ENCODE measurements around the gene APBB3. TPM values are rescaled to one million over a fixed set of nuclear protein-coding genes. Genes with fewer than 3 reads are reported as not detected.

The APBB3 gene
- total and polyA plus RNA-seq, 9 of the 15 experiments (the other 6 are each of a cell fraction or from before 2014, with no cell fraction given) = 0.17 to 24.3 (median 9.5) TPM

DNA sequence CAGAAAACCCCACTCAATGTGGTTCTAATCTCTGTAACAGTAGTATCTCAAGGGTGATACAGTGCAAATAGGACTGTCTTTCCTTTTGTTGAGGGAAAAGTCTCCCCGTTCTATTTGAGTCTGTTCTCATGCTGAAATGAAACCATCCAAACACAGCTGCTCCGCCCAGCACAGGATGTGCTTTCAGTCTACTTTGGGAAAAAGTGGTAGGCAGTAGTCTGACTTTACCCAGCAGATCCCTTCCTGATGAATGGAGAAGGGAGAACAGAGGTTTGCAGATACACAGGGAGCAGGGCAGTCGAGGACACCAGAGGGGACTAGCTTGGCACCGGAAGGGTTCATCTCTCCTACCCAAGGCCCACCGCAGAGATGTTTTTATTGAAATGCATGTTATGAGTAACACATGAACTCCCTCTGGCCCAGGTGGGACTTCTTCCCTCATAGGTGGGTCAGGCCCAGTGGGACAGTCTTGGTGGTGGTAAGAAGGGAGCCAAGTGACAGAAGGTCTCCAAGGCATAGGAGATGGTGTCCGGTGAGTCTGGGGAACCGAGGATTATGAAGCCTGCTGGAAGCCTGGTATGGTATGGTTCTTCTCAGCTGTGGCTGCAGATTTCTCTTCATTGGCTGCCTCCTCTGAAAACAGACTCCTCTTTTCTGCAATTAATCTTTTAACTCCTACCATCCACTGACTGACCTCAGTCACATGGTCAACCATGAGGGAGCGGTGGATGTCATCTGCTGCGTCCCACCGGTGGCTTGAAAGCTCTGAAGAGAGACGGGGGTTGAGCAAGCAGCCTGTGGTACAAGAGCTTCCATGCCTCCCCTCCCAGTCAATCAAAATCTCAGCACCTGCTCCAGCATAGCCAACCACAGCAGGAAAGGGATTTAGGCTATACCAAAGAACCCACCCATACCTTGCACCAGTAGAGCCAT is 14.0 kb downstream of the APBB3 start (continued):
- TF ChIP-seq ESRRA (IDR thresholded peaks at IDR 0.05; ENCODE audit: borderline replicate concordance, low read depth) = no peak
- TF ChIP-seq, protein P1, sequence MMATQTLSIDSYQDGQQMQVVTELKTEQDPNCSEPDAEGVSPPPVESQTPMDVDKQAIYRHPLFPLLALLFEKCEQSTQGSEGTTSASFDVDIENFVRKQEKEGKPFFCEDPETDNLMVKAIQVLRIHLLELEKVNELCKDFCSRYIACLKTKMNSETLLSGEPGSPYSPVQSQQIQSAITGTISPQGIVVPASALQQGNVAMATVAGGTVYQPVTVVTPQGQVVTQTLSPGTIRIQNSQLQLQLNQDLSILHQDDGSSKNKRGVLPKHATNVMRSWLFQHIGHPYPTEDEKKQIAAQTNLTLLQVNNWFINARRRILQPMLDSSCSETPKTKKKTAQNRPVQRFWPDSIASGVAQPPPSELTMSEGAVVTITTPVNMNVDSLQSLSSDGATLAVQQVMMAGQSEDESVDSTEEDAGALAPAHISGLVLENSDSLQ (IDR thresholded peaks at IDR 0.05) = 0 out of 2 replicates have a peak, but pooled peaks have one; percentile 8
- TF ChIP-seq TGIF2 (CRISPR knock-in tag; IDR thresholded peaks at IDR 0.05) = no peak
- no peak for TF ChIP-seq TRIM24 (IDR thresholded peaks at IDR 0.05)
- no peak for TF ChIP-seq MTF1 (CRISPR knock-in tag; IDR thresholded peaks at IDR 0.05; ENCODE audit: borderline replicate concordance)

DNA sequence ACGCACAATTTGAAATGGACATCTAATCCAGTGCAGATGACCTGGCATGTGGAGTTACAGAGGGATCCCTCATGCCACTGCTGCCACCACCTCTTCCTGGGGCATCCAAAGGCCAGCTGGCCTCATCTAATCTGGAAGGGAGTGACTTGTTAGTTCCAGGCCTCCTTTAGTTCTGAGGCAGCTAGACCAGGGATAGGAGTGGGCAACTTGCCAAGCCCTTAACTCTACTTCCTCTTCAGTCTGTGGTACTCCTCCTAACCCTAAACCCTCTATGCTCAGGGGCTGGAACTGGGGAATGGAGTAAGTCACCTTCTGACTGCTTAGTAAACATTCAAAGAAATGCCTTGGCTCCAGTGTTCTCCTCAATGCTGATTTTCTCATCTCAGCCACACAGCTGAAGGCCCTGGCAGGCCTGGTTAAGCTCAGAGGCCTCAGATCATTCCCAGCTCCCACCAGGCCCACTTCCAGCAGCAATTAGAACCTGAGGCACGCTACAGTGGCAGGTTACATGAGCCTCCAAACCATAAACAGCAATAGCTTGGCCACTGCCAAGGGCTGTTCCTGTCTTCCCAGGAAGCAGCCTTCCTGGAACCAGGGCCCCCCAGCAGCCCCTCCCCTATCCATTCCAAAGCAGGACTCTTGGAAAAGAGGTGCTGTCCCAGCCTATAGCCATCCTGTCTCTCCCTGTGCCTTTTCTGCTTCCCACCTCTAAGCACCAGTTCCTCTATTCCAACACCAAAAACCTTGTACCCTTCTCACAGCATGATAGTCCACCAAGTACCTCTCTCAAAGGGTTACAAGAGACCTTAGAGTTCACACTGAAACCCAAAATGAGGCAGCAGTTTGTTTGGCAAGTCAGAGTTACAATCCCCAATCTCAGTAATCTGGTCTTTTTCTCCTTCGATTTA is 14.9 kb downstream of the APBB3 start:
- DNase-seq (ENCODE audit: extremely low read depth in 1 of 4, low spot score in 3 of 4) (peak; percentile 32 to 82 (median 54)), FAIRE-seq (peak; percentile 87), ATAC-seq (peak; percentile 54)
- H3K36me3 ChIP-seq (ENCODE audit: control insufficient read depth, insufficient read depth, low read length) = peaks cover 69% of the 10 kb centered on the region
- H3K4me1 ChIP-seq (replicated peaks in 1 of 2; ENCODE audit: control insufficient read depth in 2 of 2, insufficient read depth in 2 of 2, low read length in 2 of 2) = peaks cover 35 to 44% of the 10 kb centered on the region in 2 experiments
- BruUV-seq (replicated peaks) = no TSS peak
- no peaks in the 10 kb centered on the region; a peak in 1 of 5 replicates for H3K27me3 ChIP-seq (ENCODE audit: control insufficient read depth in 2 of 2, insufficient read depth in 2 of 2, low read length in 2 of 2)
- WGBS (ENCODE audit: insufficient coverage, low coverage, missing lambda C conversion rate) = 48% methylated on average over 3 of the region's 3 CpGs
- peaks cover 17% of the 10 kb centered on the region; the same call in 1 of the 2 replicates for H4K20me1 ChIP-seq (replicated peaks; ENCODE audit: control insufficient read depth, insufficient read depth, low read length)
- intact Hi-C loops (cut with micrococcal nuclease) (loop anchor here (5.0 to 10.0 kb wide), 3 partner anchors 177 to 375 kb away; partner anchors contain the start of gene CYSTM1), in situ Hi-C loops (cut with MboI) (no loop called here)
- no peak overlapping the region for H3K4me2 ChIP-seq (ENCODE audit: insufficient read depth, low read length)
- H3K79me2 ChIP-seq (ENCODE audit: control insufficient read depth, insufficient read depth, low read length) = peaks cover 22% of the 10 kb centered on the region
- H3K27ac ChIP-seq (ENCODE audit: extremely low read depth, low read depth, low read length) = peak overlapping the region; percentile 61
- H3K9me1 ChIP-seq (ENCODE audit: control insufficient read depth, insufficient read depth, low read length) = peaks cover 5% of the 10 kb centered on the region
- ChIA-PET CTCF (ENCODE audit: low intra/inter-chr PET ratio) (no interaction called here), POLR2A (interaction anchor here (0.6 to 5.3 kb wide), 14 partner anchors 8 to 1114 kb away, joined by 3 to 56 read pairs (median 4); partner anchors contain the start of genes APBB3, IK, NDUFA2 and SLC35A4)
- no peak overlapping the region for H3K4me3 ChIP-seq
- no peak overlapping the region for H2AFZ ChIP-seq (ENCODE audit: low read depth, low read length)
- H3K9ac ChIP-seq (ENCODE audit: insufficient read depth in 1 of 2, low read depth in 2 of 2, low read length in 2 of 2) = peak overlapping the region; percentile 21 to 83; a peak in 2 of 4 replicates
- no peaks in the 10 kb centered on the region for H3K9me3 ChIP-seq (replicated peaks; ENCODE audit: control insufficient read depth, insufficient read depth, low read depth, low read length)
- TF ChIP-seq KLF6 (CRISPR knock-in tag; IDR thresholded peaks at IDR 0.05; ENCODE audit: borderline replicate concordance) (no peak), OTX1 (CRISPR knock-in tag; IDR thresholded peaks at IDR 0.05) (0 out of 2 replicates have a peak, but pooled peaks have one; percentile 38), NRF1 (conservative IDR thresholded peaks at IDR 0.05 in 1 of 2, IDR thresholded peaks at IDR 0.05 in 1 of 2) (peak; percentile 36 to 53; a peak in 3 of 4 replicates), ZNF175 (CRISPR knock-in tag; IDR thresholded peaks at IDR 0.05; ENCODE audit: low read depth) (0 out of 2 replicates have a peak, but pooled peaks have one; percentile 61), FOXP1 (CRISPR knock-in tag; IDR thresholded peaks at IDR 0.05) (no peak), ETV1 (tag; conservative IDR thresholded peaks at IDR 0.05; ENCODE audit: low read depth) (0 out of 2 replicates have a peak, but pooled peaks have one; percentile 30), HNRNPUL1 (IDR thresholded peaks at IDR 0.05; ENCODE audit: low read length) (no peak), NR2F6 (CRISPR knock-in tag; IDR thresholded peaks at IDR 0.05) (0 out of 2 replicates have a peak, but pooled peaks have one; percentile 56), MAZ (CRISPR knock-in tag; conservative IDR thresholded peaks at IDR 0.05 in 1 of 2, IDR thresholded peaks at IDR 0.05 in 1 of 2) (0 out of 4 replicates have a peak, but pooled peaks of 1 of the 2 experiments have one; percentile 18)
- TF ChIP-seq, protein P2, sequence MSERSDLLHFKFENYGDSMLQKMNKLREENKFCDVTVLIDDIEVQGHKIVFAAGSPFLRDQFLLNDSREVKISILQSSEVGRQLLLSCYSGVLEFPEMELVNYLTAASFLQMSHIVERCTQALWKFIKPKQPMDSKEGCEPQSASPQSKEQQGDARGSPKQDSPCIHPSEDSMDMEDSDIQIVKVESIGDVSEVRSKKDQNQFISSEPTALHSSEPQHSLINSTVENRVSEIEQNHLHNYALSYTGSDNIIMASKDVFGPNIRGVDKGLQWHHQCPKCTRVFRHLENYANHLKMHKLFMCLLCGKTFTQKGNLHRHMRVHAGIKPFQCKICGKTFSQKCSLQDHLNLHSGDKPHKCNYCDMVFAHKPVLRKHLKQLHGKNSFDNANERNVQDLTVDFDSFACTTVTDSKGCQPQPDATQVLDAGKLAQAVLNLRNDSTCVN (CRISPR knock-in tag; IDR thresholded peaks at IDR 0.05) = 0 out of 2 replicates have a peak, but pooled peaks have one; percentile 5

All from K562 (cell line).